ENCODE results near the gene TTPAL.

Gene TTPAL

GRCh38 chr20:44475694-44476560 is at the start of gene TTPAL:
TSS of gene TTPAL (plus strand) at chr20:44475874. CDS start at chr20:44480000, 4,126 bp downstream.
- peak; percentile 96 for DNase-seq

- no peak for DNase-seq
Measured at GRCh38 chr20:44425923-44426322, 49.8 kb upstream of the TTPAL start.

- no peak for DNase-seq
Measured at GRCh38 chr20:44426879-44427790, 48.5 kb upstream of the TTPAL start.

- no peak for DNase-seq
Measured at GRCh38 chr20:44427804-44428173, 47.9 kb upstream of the TTPAL start.

GRCh38 chr20:44428174-44429016 is 47.3 kb upstream of the TTPAL start:
- DNase-seq, result no peak

GRCh38 chr20:44429017-44429339 is 46.7 kb upstream of the TTPAL start:
- DNase-seq, result no peak

- DNase-seq, result no peak
Measured at GRCh38 chr20:44429419-44430269, 46.0 kb upstream of the TTPAL start.

GRCh38 chr20:44430270-44431065 is 45.2 kb upstream of the TTPAL start:
- no peak for DNase-seq

GRCh38 chr20:44431118-44431501 is 44.6 kb upstream of the TTPAL start:
- DNase-seq, result no peak

GRCh38 chr20:44431502-44432234 is 44.0 kb upstream of the TTPAL start:
- no peak for DNase-seq

GRCh38 chr20:44432618-44433577 is 42.8 kb upstream of the TTPAL start:
- no peak for DNase-seq

- DNase-seq, result no peak
Measured at GRCh38 chr20:44433751-44434538, 41.7 kb upstream of the TTPAL start.

GRCh38 chr20:44435630-44436335 is 39.9 kb upstream of the TTPAL start:
- no peak for DNase-seq

GRCh38 chr20:44436393-44436792 is 39.3 kb upstream of the TTPAL start:
- no peak for DNase-seq

GRCh38 chr20:44437497-44437896 is 38.2 kb upstream of the TTPAL start:
- no peak for DNase-seq

GRCh38 chr20:44438782-44439181 is 36.9 kb upstream of the TTPAL start:
- DNase-seq, result no peak

- no peak for DNase-seq
Measured at GRCh38 chr20:44439318-44439717, 36.4 kb upstream of the TTPAL start.
